ENCODE measurements around the gene CNN2. TPM values are rescaled to one million over a fixed set of nuclear protein-coding genes. Genes with fewer than 3 reads are reported as not detected.
A peak's percentile ranks its signal among the peaks of the same experiment; 100 is the strongest.

CNN2 gene
- total and polyA plus RNA-seq, 2 of the 13 experiments (the other 11 are each of a cell fraction or from before 2014, with no cell fraction given), result 63.6 to 70.0 TPM

DNA sequence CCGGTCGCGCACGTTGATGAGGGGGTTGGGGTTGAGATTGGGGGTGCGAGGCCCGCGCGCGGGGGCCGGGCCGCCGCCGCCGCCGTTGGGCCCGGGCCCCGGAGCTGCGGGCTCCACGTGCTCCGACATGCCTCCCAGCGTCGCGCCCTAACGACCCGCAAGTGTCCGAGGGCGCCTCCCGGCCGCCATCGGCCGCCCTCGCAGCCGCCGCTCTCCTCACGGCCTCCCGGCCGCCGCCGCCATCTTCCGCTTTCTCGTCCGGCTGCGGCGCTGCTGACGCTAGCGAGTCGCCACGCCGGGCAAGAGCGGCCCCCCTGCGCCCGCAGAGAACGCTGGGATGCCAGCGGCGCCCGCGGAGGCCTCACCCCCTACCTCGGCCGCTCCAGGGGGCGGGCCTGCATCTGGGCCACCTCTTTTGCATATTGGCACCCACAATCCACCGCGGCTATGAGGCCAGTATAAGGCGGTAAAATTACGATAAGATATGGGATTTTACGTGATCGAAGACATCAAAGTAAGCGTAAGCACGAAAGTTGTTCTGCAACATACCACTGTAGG lies 5.5 kb upstream of the CNN2 start, which contains the start of gene TMEM259 (continued):
- TF ChIP-seq ZBTB2 (CRISPR knock-in tag; IDR thresholded peaks at IDR 0.05; ENCODE audit: low read depth), result peak; percentile 50; the same call in 1 of the 2 replicates
- peak; percentile 73 for TF ChIP-seq CBFB (CRISPR knock-in tag; IDR thresholded peaks at IDR 0.05)
- TF ChIP-seq MAZ (IDR thresholded peaks at IDR 0.05; ENCODE audit: borderline replicate concordance, low read depth, low read length), result peak; percentile 59; the same call in 1 of the 2 replicates
- TF ChIP-seq MAZ (CRISPR knock-in tag; IDR thresholded peaks at IDR 0.05; ENCODE audit: low read depth), result peak; percentile 85; the same call in 1 of the 2 replicates
- peak; percentile 87 for TF ChIP-seq GATAD1 (CRISPR knock-in tag; IDR thresholded peaks at IDR 0.05)
- peak; percentile 62; the same call in 1 of the 2 replicates for TF ChIP-seq ZNF878 (CRISPR knock-in tag; IDR thresholded peaks at IDR 0.05)
- TF ChIP-seq, protein P1, sequence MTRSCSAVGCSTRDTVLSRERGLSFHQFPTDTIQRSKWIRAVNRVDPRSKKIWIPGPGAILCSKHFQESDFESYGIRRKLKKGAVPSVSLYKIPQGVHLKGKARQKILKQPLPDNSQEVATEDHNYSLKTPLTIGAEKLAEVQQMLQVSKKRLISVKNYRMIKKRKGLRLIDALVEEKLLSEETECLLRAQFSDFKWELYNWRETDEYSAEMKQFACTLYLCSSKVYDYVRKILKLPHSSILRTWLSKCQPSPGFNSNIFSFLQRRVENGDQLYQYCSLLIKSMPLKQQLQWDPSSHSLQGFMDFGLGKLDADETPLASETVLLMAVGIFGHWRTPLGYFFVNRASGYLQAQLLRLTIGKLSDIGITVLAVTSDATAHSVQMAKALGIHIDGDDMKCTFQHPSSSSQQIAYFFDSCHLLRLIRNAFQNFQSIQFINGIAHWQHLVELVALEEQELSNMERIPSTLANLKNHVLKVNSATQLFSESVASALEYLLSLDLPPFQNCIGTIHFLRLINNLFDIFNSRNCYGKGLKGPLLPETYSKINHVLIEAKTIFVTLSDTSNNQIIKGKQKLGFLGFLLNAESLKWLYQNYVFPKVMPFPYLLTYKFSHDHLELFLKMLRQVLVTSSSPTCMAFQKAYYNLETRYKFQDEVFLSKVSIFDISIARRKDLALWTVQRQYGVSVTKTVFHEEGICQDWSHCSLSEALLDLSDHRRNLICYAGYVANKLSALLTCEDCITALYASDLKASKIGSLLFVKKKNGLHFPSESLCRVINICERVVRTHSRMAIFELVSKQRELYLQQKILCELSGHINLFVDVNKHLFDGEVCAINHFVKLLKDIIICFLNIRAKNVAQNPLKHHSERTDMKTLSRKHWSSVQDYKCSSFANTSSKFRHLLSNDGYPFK (CRISPR knock-in tag; IDR thresholded peaks at IDR 0.05; ENCODE audit: borderline replicate concordance), result 0 out of 2 replicates have a peak, but pooled peaks have one; percentile 24
- peak; percentile 84 for TF ChIP-seq ZFY (CRISPR knock-in tag; IDR thresholded peaks at IDR 0.05)
- peak; percentile 36 for TF ChIP-seq GABPA (IDR thresholded peaks at IDR 0.05; ENCODE audit: low read depth, low read length)
- no peak for TF ChIP-seq GABPA (CRISPR knock-in tag; IDR thresholded peaks at IDR 0.05; ENCODE audit: low read depth)
- TF ChIP-seq ZNF563 (CRISPR knock-in tag; IDR thresholded peaks at IDR 0.05), result peak; percentile 65; the same call in 1 of the 2 replicates
- no peak for TF ChIP-seq NR2F6 (IDR thresholded peaks at IDR 0.05)
- TF ChIP-seq NR2F6 (CRISPR knock-in tag; IDR thresholded peaks at IDR 0.05), result no peak
- TF ChIP-seq ZNF143 (CRISPR knock-in tag; IDR thresholded peaks at IDR 0.05), result peak; percentile 95

All from HepG2 (cell line).